ENCODE data around the gene INSYN2A. TPM values are rescaled to one million over a fixed set of nuclear protein-coding genes. Genes with fewer than 3 reads are reported as not detected.

INSYN2A gene
- total and polyA plus RNA-seq, 2 experiments from 2014 or later: 0.28 to 1.3 TPM

GRCh38 chr10:127182161-127182560, 14.2 kb downstream of the INSYN2A start:
- H3F3A ChIP-seq (replicated peaks; ENCODE audit: low read depth): no peaks in the 10 kb centered on the region
- H3K27me3 ChIP-seq (ENCODE audit: insufficient read depth): no peaks in the 10 kb centered on the region
- no peak overlapping the region for H3K4me3 Mint-ChIP-seq
- H3K4me3 ChIP-seq: no peak overlapping the region
- H3K27me3 Mint-ChIP-seq (ENCODE audit: insufficient read depth, low read depth, poor library complexity): peaks cover 4% of the 10 kb centered on the region
- no peaks in the 10 kb centered on the region for H3K36me3 ChIP-seq (ENCODE audit: insufficient read depth)
- H4K20me1 ChIP-seq (replicated peaks; ENCODE audit: insufficient read depth): no peaks in the 10 kb centered on the region; the same call in 1 of the 2 replicates
- H3K9me2 ChIP-seq (ENCODE audit: insufficient read depth): peaks cover 11% of the 10 kb centered on the region; the same call in 1 of the 2 replicates
- no peaks in the 10 kb centered on the region for H3K4me1 ChIP-seq (ENCODE audit: insufficient read depth)
- no peak for TF ChIP-seq ZNF331 (CRISPR knock-in tag; IDR thresholded peaks at IDR 0.05; ENCODE audit: low read depth)
- TF ChIP-seq JUNB (IDR thresholded peaks at IDR 0.05; ENCODE audit: unreplicated experiment): no peak
- TF ChIP-seq, protein P1, sequence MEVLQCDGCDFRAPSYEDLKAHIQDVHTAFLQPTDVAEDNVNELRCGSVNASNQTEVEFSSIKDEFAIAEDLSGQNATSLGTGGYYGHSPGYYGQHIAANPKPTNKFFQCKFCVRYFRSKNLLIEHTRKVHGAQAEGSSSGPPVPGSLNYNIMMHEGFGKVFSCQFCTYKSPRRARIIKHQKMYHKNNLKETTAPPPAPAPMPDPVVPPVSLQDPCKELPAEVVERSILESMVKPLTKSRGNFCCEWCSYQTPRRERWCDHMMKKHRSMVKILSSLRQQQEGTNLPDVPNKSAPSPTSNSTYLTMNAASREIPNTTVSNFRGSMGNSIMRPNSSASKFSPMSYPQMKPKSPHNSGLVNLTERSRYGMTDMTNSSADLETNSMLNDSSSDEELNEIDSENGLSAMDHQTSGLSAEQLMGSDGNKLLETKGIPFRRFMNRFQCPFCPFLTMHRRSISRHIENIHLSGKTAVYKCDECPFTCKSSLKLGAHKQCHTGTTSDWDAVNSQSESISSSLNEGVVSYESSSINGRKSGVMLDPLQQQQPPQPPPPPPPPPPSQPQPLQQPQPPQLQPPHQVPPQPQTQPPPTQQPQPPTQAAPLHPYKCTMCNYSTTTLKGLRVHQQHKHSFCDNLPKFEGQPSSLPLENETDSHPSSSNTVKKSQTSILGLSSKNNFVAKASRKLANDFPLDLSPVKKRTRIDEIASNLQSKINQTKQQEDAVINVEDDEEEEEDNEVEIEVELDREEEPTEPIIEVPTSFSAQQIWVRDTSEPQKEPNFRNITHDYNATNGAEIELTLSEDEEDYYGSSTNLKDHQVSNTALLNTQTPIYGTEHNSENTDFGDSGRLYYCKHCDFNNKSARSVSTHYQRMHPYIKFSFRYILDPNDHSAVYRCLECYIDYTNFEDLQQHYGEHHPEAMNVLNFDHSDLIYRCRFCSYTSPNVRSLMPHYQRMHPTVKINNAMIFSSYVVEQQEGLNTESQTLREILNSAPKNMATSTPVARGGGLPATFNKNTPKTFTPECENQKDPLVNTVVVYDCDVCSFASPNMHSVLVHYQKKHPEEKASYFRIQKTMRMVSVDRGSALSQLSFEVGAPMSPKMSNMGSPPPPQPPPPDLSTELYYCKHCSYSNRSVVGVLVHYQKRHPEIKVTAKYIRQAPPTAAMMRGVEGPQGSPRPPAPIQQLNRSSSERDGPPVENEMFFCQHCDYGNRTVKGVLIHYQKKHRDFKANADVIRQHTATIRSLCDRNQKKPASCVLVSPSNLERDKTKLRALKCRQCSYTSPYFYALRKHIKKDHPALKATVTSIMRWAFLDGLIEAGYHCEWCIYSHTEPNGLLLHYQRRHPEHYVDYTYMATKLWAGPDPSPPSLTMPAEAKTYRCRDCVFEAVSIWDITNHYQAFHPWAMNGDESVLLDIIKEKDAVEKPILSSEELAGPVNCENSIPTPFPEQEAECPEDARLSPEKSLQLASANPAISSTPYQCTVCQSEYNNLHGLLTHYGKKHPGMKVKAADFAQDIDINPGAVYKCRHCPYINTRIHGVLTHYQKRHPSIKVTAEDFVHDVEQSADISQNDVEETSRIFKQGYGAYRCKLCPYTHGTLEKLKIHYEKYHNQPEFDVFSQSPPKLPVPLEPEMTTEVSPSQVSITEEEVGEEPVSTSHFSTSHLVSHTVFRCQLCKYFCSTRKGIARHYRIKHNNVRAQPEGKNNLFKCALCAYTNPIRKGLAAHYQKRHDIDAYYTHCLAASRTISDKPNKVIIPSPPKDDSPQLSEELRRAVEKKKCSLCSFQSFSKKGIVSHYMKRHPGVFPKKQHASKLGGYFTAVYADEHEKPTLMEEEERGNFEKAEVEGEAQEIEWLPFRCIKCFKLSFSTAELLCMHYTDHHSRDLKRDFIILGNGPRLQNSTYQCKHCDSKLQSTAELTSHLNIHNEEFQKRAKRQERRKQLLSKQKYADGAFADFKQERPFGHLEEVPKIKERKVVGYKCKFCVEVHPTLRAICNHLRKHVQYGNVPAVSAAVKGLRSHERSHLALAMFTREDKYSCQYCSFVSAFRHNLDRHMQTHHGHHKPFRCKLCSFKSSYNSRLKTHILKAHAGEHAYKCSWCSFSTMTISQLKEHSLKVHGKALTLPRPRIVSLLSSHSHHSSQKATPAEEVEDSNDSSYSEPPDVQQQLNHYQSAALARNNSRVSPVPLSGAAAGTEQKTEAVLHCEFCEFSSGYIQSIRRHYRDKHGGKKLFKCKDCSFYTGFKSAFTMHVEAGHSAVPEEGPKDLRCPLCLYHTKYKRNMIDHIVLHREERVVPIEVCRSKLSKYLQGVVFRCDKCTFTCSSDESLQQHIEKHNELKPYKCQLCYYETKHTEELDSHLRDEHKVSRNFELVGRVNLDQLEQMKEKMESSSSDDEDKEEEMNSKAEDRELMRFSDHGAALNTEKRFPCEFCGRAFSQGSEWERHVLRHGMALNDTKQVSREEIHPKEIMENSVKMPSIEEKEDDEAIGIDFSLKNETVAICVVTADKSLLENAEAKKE (CRISPR knock-in tag; IDR thresholded peaks at IDR 0.05): no peak
- no peak for TF ChIP-seq CREB1 (CRISPR knock-in tag; IDR thresholded peaks at IDR 0.05; ENCODE audit: low read depth)
- TF ChIP-seq NANOG (IDR thresholded peaks at IDR 0.05; ENCODE audit: borderline replicate concordance): no peak
- TF ChIP-seq ZNF114 (CRISPR knock-in tag; IDR thresholded peaks at IDR 0.05): no peak
- no peak for TF ChIP-seq EZH2phosphoT487 (IDR thresholded peaks at IDR 0.05; ENCODE audit: unreplicated experiment)
- TF ChIP-seq EZH2 (IDR thresholded peaks at IDR 0.05; ENCODE audit: low read depth, unreplicated experiment): no peak
- TF ChIP-seq, protein P2, sequence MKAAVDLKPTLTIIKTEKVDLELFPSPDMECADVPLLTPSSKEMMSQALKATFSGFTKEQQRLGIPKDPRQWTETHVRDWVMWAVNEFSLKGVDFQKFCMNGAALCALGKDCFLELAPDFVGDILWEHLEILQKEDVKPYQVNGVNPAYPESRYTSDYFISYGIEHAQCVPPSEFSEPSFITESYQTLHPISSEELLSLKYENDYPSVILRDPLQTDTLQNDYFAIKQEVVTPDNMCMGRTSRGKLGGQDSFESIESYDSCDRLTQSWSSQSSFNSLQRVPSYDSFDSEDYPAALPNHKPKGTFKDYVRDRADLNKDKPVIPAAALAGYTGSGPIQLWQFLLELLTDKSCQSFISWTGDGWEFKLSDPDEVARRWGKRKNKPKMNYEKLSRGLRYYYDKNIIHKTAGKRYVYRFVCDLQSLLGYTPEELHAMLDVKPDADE (IDR thresholded peaks at IDR 0.05): no peak
- no peak for TF ChIP-seq POLR2AphosphoS5 (IDR thresholded peaks at IDR 0.05; ENCODE audit: low read depth)
- no peak for TF ChIP-seq STAT1 (IDR thresholded peaks at IDR 0.05; ENCODE audit: unreplicated experiment)
- TF ChIP-seq, protein P3, sequence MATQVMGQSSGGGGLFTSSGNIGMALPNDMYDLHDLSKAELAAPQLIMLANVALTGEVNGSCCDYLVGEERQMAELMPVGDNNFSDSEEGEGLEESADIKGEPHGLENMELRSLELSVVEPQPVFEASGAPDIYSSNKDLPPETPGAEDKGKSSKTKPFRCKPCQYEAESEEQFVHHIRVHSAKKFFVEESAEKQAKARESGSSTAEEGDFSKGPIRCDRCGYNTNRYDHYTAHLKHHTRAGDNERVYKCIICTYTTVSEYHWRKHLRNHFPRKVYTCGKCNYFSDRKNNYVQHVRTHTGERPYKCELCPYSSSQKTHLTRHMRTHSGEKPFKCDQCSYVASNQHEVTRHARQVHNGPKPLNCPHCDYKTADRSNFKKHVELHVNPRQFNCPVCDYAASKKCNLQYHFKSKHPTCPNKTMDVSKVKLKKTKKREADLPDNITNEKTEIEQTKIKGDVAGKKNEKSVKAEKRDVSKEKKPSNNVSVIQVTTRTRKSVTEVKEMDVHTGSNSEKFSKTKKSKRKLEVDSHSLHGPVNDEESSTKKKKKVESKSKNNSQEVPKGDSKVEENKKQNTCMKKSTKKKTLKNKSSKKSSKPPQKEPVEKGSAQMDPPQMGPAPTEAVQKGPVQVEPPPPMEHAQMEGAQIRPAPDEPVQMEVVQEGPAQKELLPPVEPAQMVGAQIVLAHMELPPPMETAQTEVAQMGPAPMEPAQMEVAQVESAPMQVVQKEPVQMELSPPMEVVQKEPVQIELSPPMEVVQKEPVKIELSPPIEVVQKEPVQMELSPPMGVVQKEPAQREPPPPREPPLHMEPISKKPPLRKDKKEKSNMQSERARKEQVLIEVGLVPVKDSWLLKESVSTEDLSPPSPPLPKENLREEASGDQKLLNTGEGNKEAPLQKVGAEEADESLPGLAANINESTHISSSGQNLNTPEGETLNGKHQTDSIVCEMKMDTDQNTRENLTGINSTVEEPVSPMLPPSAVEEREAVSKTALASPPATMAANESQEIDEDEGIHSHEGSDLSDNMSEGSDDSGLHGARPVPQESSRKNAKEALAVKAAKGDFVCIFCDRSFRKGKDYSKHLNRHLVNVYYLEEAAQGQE (IDR thresholded peaks at IDR 0.05; ENCODE audit: unreplicated experiment): no peak
- TF ChIP-seq CTCF (conservative IDR thresholded peaks at IDR 0.05; ENCODE audit: low read depth in 2 of 2): no peak
- H2AFZ ChIP-seq: no peak overlapping the region
- no peak for DNase-seq (ENCODE audit: low spot score)
- H3K4me2 ChIP-seq: no peak overlapping the region
- no peaks in the 10 kb centered on the region; the same call in 1 of the 3 replicates for H3K4me1 Mint-ChIP-seq
- no peaks in the 10 kb centered on the region for H3K9me3 Mint-ChIP-seq
- no peak overlapping the region for H3K27ac Mint-ChIP-seq
- H3K36me3 Mint-ChIP-seq (ENCODE audit: low read depth): peaks cover 2% of the 10 kb centered on the region; the same call in 2 of the 3 replicates
- no peak for ATAC-seq
- H3K27ac ChIP-seq (ENCODE audit: low read depth): no peak overlapping the region
- no peaks in the 10 kb centered on the region for H3K79me2 ChIP-seq (replicated peaks; ENCODE audit: insufficient read depth)

All from GM23338 (cell line).